DOHH2 (cell line): ENCODE data around the gene VWF.

Experiments
- EZH2phosphoT487 ChIP-seq: fragments of 200-600 bp; sonication (generic); IDR thresholded peaks from 2 replicates; pipeline ENCODE4 v1.6.1; 2017; ENCODE audit warnings: borderline replicate concordance, mild to moderate bottlenecking, antibody characterized with exemption, low read length, moderate library complexity, mixed read lengths
- TF ChIP-seq, protein P1 (sequence below): fragments of 200-600 bp; sonication (generic); IDR thresholded peaks from one replicate; pipeline ENCODE4 v1.5.1; 2014; ENCODE audit warnings: antibody characterized with exemption, mild to moderate bottlenecking, low read depth, low read length; ENCODE audit not compliant: poor library complexity, severe bottlenecking

GRCh38 chr12:6118891-6119568 lies 5.4 kb downstream of the VWF start:
- TF ChIP-seq EZH2phosphoT487: no peak
- TF ChIP-seq, protein P1, sequence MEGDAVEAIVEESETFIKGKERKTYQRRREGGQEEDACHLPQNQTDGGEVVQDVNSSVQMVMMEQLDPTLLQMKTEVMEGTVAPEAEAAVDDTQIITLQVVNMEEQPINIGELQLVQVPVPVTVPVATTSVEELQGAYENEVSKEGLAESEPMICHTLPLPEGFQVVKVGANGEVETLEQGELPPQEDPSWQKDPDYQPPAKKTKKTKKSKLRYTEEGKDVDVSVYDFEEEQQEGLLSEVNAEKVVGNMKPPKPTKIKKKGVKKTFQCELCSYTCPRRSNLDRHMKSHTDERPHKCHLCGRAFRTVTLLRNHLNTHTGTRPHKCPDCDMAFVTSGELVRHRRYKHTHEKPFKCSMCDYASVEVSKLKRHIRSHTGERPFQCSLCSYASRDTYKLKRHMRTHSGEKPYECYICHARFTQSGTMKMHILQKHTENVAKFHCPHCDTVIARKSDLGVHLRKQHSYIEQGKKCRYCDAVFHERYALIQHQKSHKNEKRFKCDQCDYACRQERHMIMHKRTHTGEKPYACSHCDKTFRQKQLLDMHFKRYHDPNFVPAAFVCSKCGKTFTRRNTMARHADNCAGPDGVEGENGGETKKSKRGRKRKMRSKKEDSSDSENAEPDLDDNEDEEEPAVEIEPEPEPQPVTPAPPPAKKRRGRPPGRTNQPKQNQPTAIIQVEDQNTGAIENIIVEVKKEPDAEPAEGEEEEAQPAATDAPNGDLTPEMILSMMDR: no peak
